HCT116 (cell line): ENCODE data around the gene ROR2. TPM values are rescaled to one million over a fixed set of nuclear protein-coding genes. Genes with fewer than 3 reads are reported as not detected.

ENCODE experiments used
- ATAC-seq: fragments of 200-7000 bp; cut with Tn5 transposase; 2 replicates; pipeline ENCODE4 v1.9.1; 2020; ENCODE audit warnings: mild to moderate bottlenecking, moderate library complexity
- BruUV-seq: library from RNA; stranded (reverse); fragments of 400-500 nt; replicated peaks from 2 replicates; lab custom pipeline; 2021; lab: Mats Ljungman, UMichigan
- CTCF ChIA-PET: fragments of 300-600 bp; sonication (Branson Sonifier 250); formaldehyde crosslinking; loops from one replicate; lab custom pipeline; 2021; ENCODE audit warnings: antibody characterized with exemption; lab: Charles Lee
- POLR2A ChIA-PET: fragments of 300-600, 350-600 bp; sonication (Branson Sonifier 250); formaldehyde crosslinking; loops from one replicate; lab custom pipeline; 2021; ENCODE audit warnings: antibody characterized with exemption; lab: Charles Lee
- RAD21 ChIA-PET, 2 experiments: fragments of 300-600 bp; sonication (Branson Sonifier 250); formaldehyde crosslinking; loops; one replicate each; lab custom pipeline; 2023; ENCODE audit warnings: low total read pairs in 2 of 2; ENCODE audit not compliant: uncharacterized antibody in 2 of 2, unreplicated experiment in 2 of 2, low non-redundant PET in 1 of 2; lab: Charles Lee
- DNase-seq: peaks from one replicate; pipeline ENCODE4 v3.0.0-alpha.2; 2010; ENCODE audit warnings: low read depth, low spot score
- H2AFZ ChIP-seq: fragments of 200-600 bp; shearing (Covaris generic), sonication (generic); 2 replicates; pipeline ENCODE4 v1.6.1; 2017; ENCODE audit warnings: low read depth, mixed run types, mixed read lengths, antibody characterized with exemption, low read length; ENCODE audit not compliant: poor library complexity, severe bottlenecking
- H3K27ac ChIP-seq: 2 replicates; pipeline ENCODE4 v1.5.1; 2012; ENCODE audit warnings: low read depth, low read length
- H3K27me3 ChIP-seq: fragments of 200-600 bp; sonication (generic); 2 replicates; pipeline ENCODE4 v1.6.1; 2016; ENCODE audit warnings: mixed run types, low read length, mixed read lengths; ENCODE audit not compliant: insufficient read depth
- H3K36me3 ChIP-seq, 2 experiments: fragments of 200-500 bp in 1 of 2; fragments of 200-600 bp in 1 of 2; sonication (Bioruptor generic) in 1 of 2; sonication (generic) in 1 of 2; 2 replicates each; pipeline versions ENCODE4 v1.5.1 to v1.6.1; 2014 to 2016; ENCODE audit warnings: low read length in 2 of 2, inconsistent platforms in 1 of 2, mixed read lengths in 1 of 2, mixed run types in 1 of 2; ENCODE audit not compliant: insufficient read depth in 2 of 2, control insufficient read depth in 1 of 2
- H3K4me1 ChIP-seq, 2 experiments: fragments of 200-600 bp in 1 of 2; sonication (generic) in 1 of 2; 2 replicates each; pipeline versions ENCODE4 v1.5.1 to v1.6.1; 2012 to 2017; ENCODE audit warnings: low read length in 2 of 2, inconsistent platforms in 1 of 2, mild to moderate bottlenecking in 1 of 2, mixed read lengths in 1 of 2, mixed run types in 1 of 2, moderate library complexity in 1 of 2; ENCODE audit not compliant: insufficient read depth in 2 of 2, control insufficient read depth in 1 of 2
- H3K4me2 ChIP-seq: fragments of 200-600 bp; sonication (generic); 2 replicates; pipeline ENCODE4 v1.6.1; 2017; ENCODE audit warnings: mixed run types, low read length, mixed read lengths
- H3K4me3 ChIP-seq, 2 experiments: fragments of 200-600 bp in 1 of 2; sonication (generic) in 1 of 2; replicated peaks in 1 of 2; 2 replicates each; pipeline ENCODE4 v1.5.1; 2011 to 2016; ENCODE audit warnings: low read length in 2 of 2, control low read depth in 1 of 2, low read depth in 1 of 2, mild to moderate bottlenecking in 1 of 2, mixed read lengths in 1 of 2, mixed run types in 1 of 2
- H3K79me2 ChIP-seq: fragments of 200-600 bp; sonication (generic); 2 replicates; pipeline ENCODE4 v1.6.1; 2017; ENCODE audit warnings: mild to moderate bottlenecking, mixed run types, low read length, moderate library complexity, mixed read lengths; ENCODE audit not compliant: insufficient read depth
- H3K9ac ChIP-seq: fragments of 200-600 bp; sonication (generic); 2 replicates; pipeline ENCODE4 v1.6.1; 2016; ENCODE audit warnings: low read length, mixed read lengths
- H3K9me2 ChIP-seq: fragments of 200-600 bp; sonication (generic), shearing (Covaris generic); 2 replicates; pipeline ENCODE4 v1.6.1; 2017; ENCODE audit warnings: mixed run types, mild to moderate bottlenecking, moderate library complexity; ENCODE audit not compliant: insufficient read depth
- H3K9me3 ChIP-seq, 2 experiments: fragments of 200-500 bp in 1 of 2; fragments of 200-600 bp in 1 of 2; sonication (Bioruptor generic) in 1 of 2; sonication (generic) in 1 of 2; 2 replicates each; pipeline ENCODE4 v1.6.1; 2014 to 2017; ENCODE audit warnings: low read length in 2 of 2, mixed read lengths in 2 of 2, inconsistent platforms in 1 of 2, low read depth in 1 of 2, mild to moderate bottlenecking in 1 of 2, mixed run types in 1 of 2, moderate library complexity in 1 of 2; ENCODE audit not compliant: control insufficient read depth in 1 of 2, insufficient read depth in 1 of 2
- H4K20me1 ChIP-seq: fragments of 200-600 bp; sonication (generic), shearing (Covaris generic); 2 replicates; pipeline ENCODE4 v1.6.1; 2017; ENCODE audit warnings: mixed run types, mild to moderate bottlenecking, moderate library complexity; ENCODE audit not compliant: insufficient read depth
- ATF3 ChIP-seq: IDR thresholded peaks from 2 replicates; pipeline ENCODE4 v1.6.1; 2012
- CBX3 ChIP-seq: IDR thresholded peaks from 2 replicates; pipeline ENCODE4 v1.6.1; 2012; ENCODE audit warnings: low read depth
- CEBPB ChIP-seq: IDR thresholded peaks from 2 replicates; pipeline ENCODE4 v1.6.1; 2012; ENCODE audit warnings: low read depth
- EZH2phosphoT487 ChIP-seq: fragments of 200-600 bp; IDR thresholded peaks from 2 replicates; pipeline ENCODE4 v1.6.1; 2018; ENCODE audit warnings: antibody characterized with exemption, borderline replicate concordance
- FOSL1 ChIP-seq: IDR thresholded peaks from 2 replicates; pipeline ENCODE4 v1.6.1; 2012; ENCODE audit warnings: low read depth
- POLR2AphosphoS5 ChIP-seq: IDR thresholded peaks from 2 replicates; pipeline ENCODE4 v1.6.1; 2011; ENCODE audit warnings: mild to moderate bottlenecking, low read depth, low read length, moderate library complexity
- RAD21 ChIP-seq: IDR thresholded peaks from 2 replicates; pipeline ENCODE4 v1.6.1; 2012; ENCODE audit warnings: low read depth, mild to moderate bottlenecking
- REST ChIP-seq: IDR thresholded peaks from 2 replicates; pipeline ENCODE4 v1.6.1; 2012; ENCODE audit warnings: low read depth
- SIN3A ChIP-seq: IDR thresholded peaks from 2 replicates; pipeline ENCODE4 v1.6.1; 2012; ENCODE audit warnings: low read depth
- SP1 ChIP-seq: IDR thresholded peaks from 2 replicates; pipeline ENCODE4 v1.6.1; 2012; ENCODE audit warnings: low read depth
- SRF ChIP-seq: IDR thresholded peaks from 2 replicates; pipeline ENCODE4 v1.6.1; 2012; ENCODE audit warnings: low read depth
- YY1 ChIP-seq: IDR thresholded peaks from 2 replicates; pipeline ENCODE4 v1.6.1; 2011; ENCODE audit warnings: low read length, low read depth, moderate library complexity, mild to moderate bottlenecking; ENCODE audit not compliant: insufficient replicate concordance; ENCODE audit errors: extremely low read depth
- ZBTB33 ChIP-seq: IDR thresholded peaks from 2 replicates; pipeline ENCODE4 v1.6.1; 2011; ENCODE audit warnings: mild to moderate bottlenecking, low read length, moderate library complexity; ENCODE audit not compliant: insufficient replicate concordance; ENCODE audit errors: extremely low read depth
- ZFX ChIP-seq: fragments of 450-650 bp; IDR thresholded peaks from 2 replicates; pipeline ENCODE4 v1.6.1; 2017
- ZNF274 ChIP-seq: fragments of 200-500 bp; sonication (Bioruptor generic); IDR thresholded peaks from 2 replicates; pipeline ENCODE4 v1.6.1; 2014; ENCODE audit warnings: mild to moderate bottlenecking, low read depth, low read length, inconsistent platforms
- intact Hi-C: fragments of 100-400 bp; cut with micrococcal nuclease; formaldehyde crosslinking; loops from 2 replicates; pipeline ENCODE4 v1.10.0; 2022
- total RNA-seq: library from RNA; stranded (reverse); gene quantifications from one replicate; pipeline ENCODE4 v1.2.1, GENCODE V29; 2021; ENCODE audit not compliant: unreplicated experiment

The ROR2 gene
- total RNA-seq, 1 experiment from 2014 or later, result 15.7 TPM

- Histone ChIP-seq H4K20me1 (no peaks in the 10 kb centered on the region), H3K9me3 (no peaks in the 10 kb centered on the region), H3K79me2 (no peaks in the 10 kb centered on the region), H3K9ac (no peak overlapping the region), H3K27ac (no peak overlapping the region), H3K36me3 (no peaks in the 10 kb centered on the region), H3K4me1 (peaks cover 3 to 5% of the 10 kb centered on the region in 2 experiments; a peak in 1 of 4 replicates)
- ATAC-seq, result no peak
- RAD21 ChIA-PET, result no interaction called here
- no peak for DNase-seq
- CTCF ChIA-PET, result interaction anchor here (0.7 kb wide), 1 partner anchor 22 kb away, joined by 3 read pairs; no protein-coding TSS in a partner anchor
- intact Hi-C loops, result no loop called here
- TF ChIP-seq ZNF274 (no peak), YY1 (no peak), ZFX (no peak), ZBTB33 (no peak), SIN3A (no peak), EZH2phosphoT487 (no peak), POLR2AphosphoS5 (no peak), SRF (no peak), RAD21 (no peak), CBX3 (no peak), SP1 (no peak), REST (no peak), ATF3 (no peak), FOSL1 (no peak), CEBPB (no peak)
- TF ChIP-seq, all 23 proteins: peak for 0
- no peak overlapping the region for H3K4me2 ChIP-seq
- H3K9me2 ChIP-seq, result no peaks in the 10 kb centered on the region
- no peak overlapping the region for H3K4me3 ChIP-seq
- H2AFZ ChIP-seq, result no peak overlapping the region
- POLR2A ChIA-PET, result no interaction called here
- H3K27me3 ChIP-seq, result no peaks in the 10 kb centered on the region
- BruUV-seq, result no TSS peak
These were observed 237.2 kb downstream of the ROR2 start for GRCh38 chr9:91712811-91713210.
